Kidney epithelial cell (primary cell): ENCODE results near the gene ARHGAP1. TPM values are rescaled to one million over a fixed set of nuclear protein-coding genes. Genes with fewer than 3 reads are reported as not detected.

ENCODE experiments used
- DNase-seq: peaks from one replicate; pipeline ENCODE4 v3.0.0-alpha.2; 2010; ENCODE audit warnings: low read depth
- H3K27me3 ChIP-seq: 2 replicates; pipeline ENCODE4 v1.6.0; 2011; ENCODE audit warnings: low read length; ENCODE audit not compliant: control insufficient read depth, insufficient read depth
- H3K36me3 ChIP-seq: 2 replicates; pipeline ENCODE4 v1.5.1; 2011; ENCODE audit warnings: low read length; ENCODE audit not compliant: control insufficient read depth, insufficient read depth
- H3K4me3 ChIP-seq: 2 replicates; pipeline ENCODE4 v1.5.1; 2011; ENCODE audit warnings: low read depth, mild to moderate bottlenecking, control low read depth, low read length
- CTCF ChIP-seq: IDR thresholded peaks from 2 replicates; pipeline ENCODE4 v1.5.1; 2011; ENCODE audit warnings: mild to moderate bottlenecking, moderate library complexity, low read length, control low read depth, inconsistent platforms; ENCODE audit not compliant: insufficient read depth, poor library complexity, severe bottlenecking
- total RNA-seq: library from RNA; depleted of rRNA; stranded (reverse); fragments of >200 nt; gene quantifications from 2 replicates; pipeline ENCODE4 v1.2.3, GENCODE V29; 2015

ARHGAP1 gene
- total RNA-seq, 1 donor from 2014 or later, result 51.6 TPM

- H3K36me3 ChIP-seq, result no peaks in the 10 kb centered on the region
- TF ChIP-seq CTCF, result no peak
- H3K4me3 ChIP-seq, result no peak overlapping the region
- no peak for DNase-seq
- no peaks in the 10 kb centered on the region for H3K27me3 ChIP-seq
These were observed 25.2 kb upstream of the ARHGAP1 start for GRCh38 chr11:46725338-46726205.

- no peak for TF ChIP-seq CTCF
- Histone ChIP-seq H3K36me3 (no peaks in the 10 kb centered on the region), H3K27me3 (no peaks in the 10 kb centered on the region), H3K4me3 (no peak overlapping the region)
- DNase-seq, result no peak
These were observed 23.7 kb upstream of the ARHGAP1 start for GRCh38 chr11:46724088-46724487.

GRCh38 chr11:46723359-46723680 is 22.9 kb upstream of the ARHGAP1 start:
- no peak for TF ChIP-seq CTCF
- no peaks in the 10 kb centered on the region for H3K36me3 ChIP-seq
- H3K27me3 ChIP-seq, result no peaks in the 10 kb centered on the region
- H3K4me3 ChIP-seq, result no peak overlapping the region
- no peak for DNase-seq

GRCh38 chr11:46722566-46723358 is 22.3 kb upstream of the ARHGAP1 start:
- DNase-seq, result no peak
- no peak overlapping the region for H3K4me3 ChIP-seq
- no peak for TF ChIP-seq CTCF
- no peaks in the 10 kb centered on the region for H3K36me3 ChIP-seq
- no peaks in the 10 kb centered on the region for H3K27me3 ChIP-seq

GRCh38 chr11:46721286-46721685 is 20.9 kb upstream of the ARHGAP1 start:
- Histone ChIP-seq H3K4me3 (no peak overlapping the region), H3K27me3 (no peaks in the 10 kb centered on the region), H3K36me3 (no peaks in the 10 kb centered on the region)
- TF ChIP-seq CTCF, result no peak
- no peak for DNase-seq
